Gastrocnemius medialis (tissue), 4 donors: ENCODE measurements around the gene PGAM5. TPM values are rescaled to one million over a fixed set of nuclear protein-coding genes. Genes with fewer than 3 reads are reported as not detected.

Source experiments
- ATAC-seq, 2 donors: fragments of 150-250 bp; one replicate each; pipeline ENCODE4 v1.9.1; 2016
- DNase-seq, 2 donors: peaks; one replicate each; pipeline ENCODE4 v3.0.0-alpha.2; 2019
- H3K27ac ChIP-seq, 4 donors: fragments of 200-600 bp; sonication (generic); 1 replicate in 1 of 4; 2 replicates in 3 of 4; pipeline ENCODE4 v1.5.1; 2016 to 2018; ENCODE audit warnings: mild to moderate bottlenecking in 2 of 4, moderate library complexity in 1 of 4
- H3K27me3 ChIP-seq, 3 donors: fragments of 200-600 bp; sonication (generic) in 2 of 3; 1 replicate in 1 of 3; 2 replicates in 2 of 3; pipeline versions ENCODE4 v1.5.1 to v1.6.0; 2016 to 2019; ENCODE audit warnings: mild to moderate bottlenecking in 1 of 3, moderate library complexity in 1 of 3
- H3K36me3 ChIP-seq, 2 donors: fragments of 200-600 bp; sonication (generic) in 1 of 2; one replicate each; pipeline ENCODE4 v1.5.1; 2017 to 2018
- H3K4me1 ChIP-seq, 2 donors: fragments of 200-600 bp; sonication (generic) in 1 of 2; one replicate each; pipeline ENCODE4 v1.5.1; 2016 to 2017; ENCODE audit warnings: mild to moderate bottlenecking in 2 of 2
- H3K4me3 ChIP-seq, 4 donors: fragments of 200-600 bp; sonication (generic) in 3 of 4; 1 replicate in 1 of 4; 2 replicates in 3 of 4; pipeline ENCODE4 v1.5.1; 2016 to 2019; ENCODE audit warnings: mild to moderate bottlenecking in 2 of 4
- H3K9me3 ChIP-seq, 3 donors: fragments of 200-600 bp; sonication (generic) in 2 of 3; 1 replicate in 1 of 3; 2 replicates in 2 of 3; pipeline ENCODE4 v1.5.1; 2016 to 2019
- POLR2A ChIP-seq, 2 donors: fragments of 450-650 bp; IDR thresholded peaks; one replicate each; pipeline ENCODE4 v1.6.1; 2017; ENCODE audit warnings: antibody characterized with exemption in 2 of 2, mild to moderate bottlenecking in 2 of 2, moderate library complexity in 2 of 2
- in situ Hi-C, 4 donors: fragments of 200-750 bp; cut with MboI; loops; one replicate each; pipeline versions ENCODE4 v1.15.0 to v1.8.0; 2017; ENCODE audit warnings: low sequenced_read_pairs in 4 of 4
- intact Hi-C: fragments of 100-400 bp; cut with DNase I; formaldehyde crosslinking; loops from one replicate; pipeline ENCODE4 v1.15.1; 2023; ENCODE audit warnings: low total_unique reads
- total RNA-seq, 4 donors: library from RNA; depleted of rRNA; stranded (reverse); fragments of >200 nt; gene quantifications; one replicate each; pipeline versions ENCODE4 v1.1.0 to v1.2.3, GENCODE V29; 2016
- TF ChIP-seq, protein P1 (sequence below), 5 experiments: fragments of 450-650 bp in 3 of 5; fragments of 200-600 bp in 2 of 5; sonication (generic) in 2 of 5; IDR thresholded peaks in 4 of 5; conservative IDR thresholded peaks in 1 of 5; 1 replicate in 4 of 5; 2 replicates in 1 of 5; pipeline ENCODE4 v1.5.1; 2016 to 2019; ENCODE audit warnings: antibody characterized with exemption in 5 of 5, mild to moderate bottlenecking in 3 of 5, moderate library complexity in 3 of 5

PGAM5 gene
- total RNA-seq, 4 donors from 2014 or later = 36.6 to 75.1 (median 62.8) TPM

DNA sequence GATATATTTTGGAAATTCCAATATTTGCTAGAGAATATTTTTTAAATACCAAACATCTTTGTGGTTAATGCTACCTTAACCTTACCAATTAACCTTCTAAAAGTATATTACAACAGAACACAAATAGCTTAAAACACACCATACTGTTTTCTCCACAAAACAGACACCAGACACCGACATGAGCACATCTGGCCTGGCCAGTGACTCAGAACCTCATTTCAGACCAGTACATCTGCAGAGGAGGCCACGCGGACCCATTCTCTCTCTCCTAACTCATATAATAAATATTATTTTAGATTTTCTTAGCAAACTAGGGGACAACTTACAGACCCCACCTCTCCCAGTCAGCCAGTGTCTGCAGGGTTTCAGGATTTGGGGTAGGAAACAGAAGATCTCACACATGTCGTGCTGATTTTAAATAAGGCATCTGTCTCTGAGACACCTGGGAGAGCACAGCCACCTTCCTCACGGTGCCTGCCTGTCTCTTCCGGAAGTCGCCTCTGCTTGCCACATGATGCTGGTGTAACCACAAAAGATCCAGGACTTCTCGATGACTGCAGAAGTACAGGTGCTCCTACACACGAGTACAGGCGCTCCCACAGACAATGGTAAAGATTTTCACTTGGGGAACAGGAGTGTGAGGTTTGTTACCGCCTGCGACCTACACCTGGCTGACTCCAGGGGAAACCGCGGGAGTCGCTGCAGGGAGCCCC lies 60.6 kb downstream of the PGAM5 start:
- no peak for TF ChIP-seq POLR2A (IDR thresholded peaks at IDR 0.05)
- TF ChIP-seq, protein P1, sequence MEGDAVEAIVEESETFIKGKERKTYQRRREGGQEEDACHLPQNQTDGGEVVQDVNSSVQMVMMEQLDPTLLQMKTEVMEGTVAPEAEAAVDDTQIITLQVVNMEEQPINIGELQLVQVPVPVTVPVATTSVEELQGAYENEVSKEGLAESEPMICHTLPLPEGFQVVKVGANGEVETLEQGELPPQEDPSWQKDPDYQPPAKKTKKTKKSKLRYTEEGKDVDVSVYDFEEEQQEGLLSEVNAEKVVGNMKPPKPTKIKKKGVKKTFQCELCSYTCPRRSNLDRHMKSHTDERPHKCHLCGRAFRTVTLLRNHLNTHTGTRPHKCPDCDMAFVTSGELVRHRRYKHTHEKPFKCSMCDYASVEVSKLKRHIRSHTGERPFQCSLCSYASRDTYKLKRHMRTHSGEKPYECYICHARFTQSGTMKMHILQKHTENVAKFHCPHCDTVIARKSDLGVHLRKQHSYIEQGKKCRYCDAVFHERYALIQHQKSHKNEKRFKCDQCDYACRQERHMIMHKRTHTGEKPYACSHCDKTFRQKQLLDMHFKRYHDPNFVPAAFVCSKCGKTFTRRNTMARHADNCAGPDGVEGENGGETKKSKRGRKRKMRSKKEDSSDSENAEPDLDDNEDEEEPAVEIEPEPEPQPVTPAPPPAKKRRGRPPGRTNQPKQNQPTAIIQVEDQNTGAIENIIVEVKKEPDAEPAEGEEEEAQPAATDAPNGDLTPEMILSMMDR (IDR thresholded peaks at IDR 0.05 in 4 of 5, conservative IDR thresholded peaks at IDR 0.05 in 1 of 5) = no peak
- H3K36me3 ChIP-seq = peaks cover 0 to 41% of the 10 kb centered on the region in 2 donors
- no peak for ATAC-seq
- peaks cover 15% of the 10 kb centered on the region in 2 donors for H3K4me1 ChIP-seq
- no peaks in the 10 kb centered on the region for H3K27me3 ChIP-seq
- H3K27ac ChIP-seq = no peak overlapping the region
- H3K9me3 ChIP-seq = no peaks in the 10 kb centered on the region
- DNase-seq = no peak
- intact Hi-C loops = no loop called here
- no peak overlapping the region for H3K4me3 ChIP-seq
- in situ Hi-C loops = no loop called here

Other genes starting within 250 kb of the PGAM5 start
- gene FBRSL1, start 220.7 kb upstream of the PGAM5 start, total RNA-seq = 10 to 100 TPM in 3 of 4 donors, 1 to 10 TPM in 1; 8.4 to 29.4 (median 22.8) TPM
- gene LRCOL1, start 100.3 kb upstream of the PGAM5 start, total RNA-seq = under 1 TPM in 1 of 4 donors, not detected in 3; 0.83 TPM
- not detected for gene P2RX2, start 92.1 kb upstream of the PGAM5 start, total RNA-seq
- 10 to 100 TPM in 2 of 4 donors, 1 to 10 TPM in 2; 7.1 to 18.7 (median 11.1) TPM for gene POLE, start 23.5 kb upstream of the PGAM5 start, total RNA-seq
- gene PXMP2, start 23.3 kb upstream of the PGAM5 start, total RNA-seq = 10 to 100 TPM; 16.0 to 44.8 (median 38.6) TPM
- gene ANKLE2, start 51.0 kb downstream of the PGAM5 start, total RNA-seq = 10 to 100 TPM; 29.6 to 44.9 (median 34.6) TPM
- 10 to 100 TPM; 30.0 to 50.0 (median 39.6) TPM for gene GOLGA3, start 118.0 kb downstream of the PGAM5 start, total RNA-seq
- gene CHFR, start 176.8 kb downstream of the PGAM5 start, total RNA-seq = 10 to 100 TPM; 10.8 to 19.6 (median 12.1) TPM
- gene ZNF605, start 245.5 kb downstream of the PGAM5 start, total RNA-seq = 1 to 10 TPM; 2.1 to 4.6 (median 2.2) TPM